Measurements from ENCODE around the gene IDH3B.

GRCh38 chr20:2701671-2702081 lies 37.7 kb upstream of the IDH3B start:
- TF ChIP-seq, protein P1, sequence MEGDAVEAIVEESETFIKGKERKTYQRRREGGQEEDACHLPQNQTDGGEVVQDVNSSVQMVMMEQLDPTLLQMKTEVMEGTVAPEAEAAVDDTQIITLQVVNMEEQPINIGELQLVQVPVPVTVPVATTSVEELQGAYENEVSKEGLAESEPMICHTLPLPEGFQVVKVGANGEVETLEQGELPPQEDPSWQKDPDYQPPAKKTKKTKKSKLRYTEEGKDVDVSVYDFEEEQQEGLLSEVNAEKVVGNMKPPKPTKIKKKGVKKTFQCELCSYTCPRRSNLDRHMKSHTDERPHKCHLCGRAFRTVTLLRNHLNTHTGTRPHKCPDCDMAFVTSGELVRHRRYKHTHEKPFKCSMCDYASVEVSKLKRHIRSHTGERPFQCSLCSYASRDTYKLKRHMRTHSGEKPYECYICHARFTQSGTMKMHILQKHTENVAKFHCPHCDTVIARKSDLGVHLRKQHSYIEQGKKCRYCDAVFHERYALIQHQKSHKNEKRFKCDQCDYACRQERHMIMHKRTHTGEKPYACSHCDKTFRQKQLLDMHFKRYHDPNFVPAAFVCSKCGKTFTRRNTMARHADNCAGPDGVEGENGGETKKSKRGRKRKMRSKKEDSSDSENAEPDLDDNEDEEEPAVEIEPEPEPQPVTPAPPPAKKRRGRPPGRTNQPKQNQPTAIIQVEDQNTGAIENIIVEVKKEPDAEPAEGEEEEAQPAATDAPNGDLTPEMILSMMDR (IDR thresholded peaks at IDR 0.05): no peak
- TF ChIP-seq POLR2AphosphoS5 (IDR thresholded peaks at IDR 0.05): no peak
- TF ChIP-seq POLR2A (IDR thresholded peaks at IDR 0.05; ENCODE audit: low read depth): no peak

Data from esophagus muscularis mucosa (tissue), 3 donors.